ENCODE measurements around the gene RPL32. TPM values are rescaled to one million over a fixed set of nuclear protein-coding genes. Genes with fewer than 3 reads are reported as not detected.
A peak's percentile ranks its signal among the peaks of the same experiment; 100 is the strongest.
"Not testable (repeated sequence)": the region's sequence is repeated elsewhere in the genome, so short reads cannot be mapped to it uniquely, and the experiment has no call there.

Gene RPL32
- polyA plus RNA-seq, 3 donors: 1,974 to 2,375 (median 2,193) TPM

DNA sequence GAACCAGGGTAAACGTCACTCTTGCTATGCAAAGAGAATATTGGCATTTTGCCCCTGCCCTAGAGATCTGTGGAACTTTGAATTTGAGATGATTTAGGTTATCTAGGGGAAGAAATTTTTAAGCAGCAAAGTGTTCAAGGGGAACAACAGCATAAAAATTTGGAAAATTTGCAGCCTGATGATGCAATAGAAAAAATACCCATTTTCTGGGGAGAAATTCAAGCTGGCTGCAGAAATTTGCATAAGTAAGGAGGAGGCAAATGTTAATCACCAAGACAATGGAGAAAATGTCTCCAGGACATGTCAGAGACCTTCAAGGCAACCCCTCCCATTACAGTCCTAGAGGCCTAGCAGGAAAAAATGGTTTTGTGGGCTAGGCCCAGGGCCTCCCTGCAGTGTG, 4.4 kb upstream of the RPL32 start:
- DNase-seq (ENCODE audit: extremely low read depth in 1 of 11, low read depth in 9 of 11, low spot score in 4 of 11): no peak

DNA sequence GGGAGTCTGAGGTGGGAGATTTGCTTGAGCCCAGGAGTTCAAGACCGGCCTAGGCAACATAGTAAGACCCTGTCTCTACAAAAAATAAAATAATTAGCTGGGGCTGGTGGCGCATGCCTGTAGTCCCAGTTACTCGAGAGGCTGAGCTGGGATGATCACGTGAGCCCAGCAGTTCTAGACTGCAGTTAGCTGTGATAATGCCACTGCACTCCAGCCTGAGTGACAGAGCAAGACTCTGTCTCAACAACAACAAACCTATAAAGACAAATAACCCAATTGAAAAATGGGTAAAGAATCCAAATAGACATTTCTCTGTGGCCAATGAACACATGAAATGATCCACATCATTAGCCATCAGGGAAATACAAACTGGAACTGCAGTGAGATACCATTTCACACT, 1.1 kb upstream of the RPL32 start:
- no peak for DNase-seq (ENCODE audit: extremely low read depth in 1 of 11, low read depth in 9 of 11, low spot score in 4 of 11)

DNA sequence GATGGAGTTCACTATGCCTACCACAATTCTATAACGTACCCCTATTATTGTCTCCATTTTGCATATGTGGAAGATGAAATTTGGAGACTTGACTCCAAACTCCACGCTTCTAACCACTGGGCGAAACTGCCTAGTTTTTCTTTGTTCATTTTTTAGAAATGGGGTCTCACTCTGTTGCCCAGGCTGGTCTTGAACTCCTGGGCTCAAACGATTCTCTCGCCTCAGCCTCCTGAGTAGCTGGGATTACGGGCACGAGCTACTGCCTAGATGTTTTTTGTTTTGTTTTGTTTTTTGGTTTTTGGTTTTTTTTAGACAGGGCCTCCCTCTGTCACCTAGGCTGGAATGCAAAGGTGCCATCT, 584 bp upstream of the RPL32 start:
- DNase-seq (ENCODE audit: extremely low read depth in 1 of 11, low read depth in 9 of 11, low spot score in 4 of 11): no peak

DNA sequence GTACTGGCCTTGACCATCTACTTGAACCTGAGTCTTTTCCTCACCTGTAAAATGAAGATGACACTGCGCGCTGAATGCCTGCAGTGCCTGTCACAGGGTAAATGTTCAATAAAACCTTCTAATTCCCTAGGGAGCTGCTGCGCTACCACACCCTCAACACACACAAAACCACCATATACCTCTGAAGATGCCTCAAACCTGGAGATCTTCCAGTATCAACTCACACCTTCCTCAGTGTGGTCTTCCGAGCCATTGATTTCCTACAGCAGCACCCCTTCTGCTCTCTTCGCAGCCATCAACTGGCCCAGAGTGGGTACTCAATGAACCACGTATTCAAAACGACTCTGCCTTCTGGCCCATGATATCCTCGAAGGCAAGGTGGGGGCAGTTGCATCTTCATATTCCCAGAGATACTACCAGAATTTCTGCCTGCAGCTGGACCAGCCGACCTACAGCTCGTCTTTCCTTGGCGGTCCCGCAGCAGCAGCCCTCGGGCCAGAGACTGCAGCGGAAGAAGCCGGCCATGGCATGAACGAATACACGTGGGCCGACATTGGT, 695 bp downstream of the RPL32 start:
- peak in 2 of 11 donors; percentile 22 to 27 for DNase-seq (ENCODE audit: extremely low read depth in 1 of 11, low read depth in 9 of 11, low spot score in 4 of 11)

DNA sequence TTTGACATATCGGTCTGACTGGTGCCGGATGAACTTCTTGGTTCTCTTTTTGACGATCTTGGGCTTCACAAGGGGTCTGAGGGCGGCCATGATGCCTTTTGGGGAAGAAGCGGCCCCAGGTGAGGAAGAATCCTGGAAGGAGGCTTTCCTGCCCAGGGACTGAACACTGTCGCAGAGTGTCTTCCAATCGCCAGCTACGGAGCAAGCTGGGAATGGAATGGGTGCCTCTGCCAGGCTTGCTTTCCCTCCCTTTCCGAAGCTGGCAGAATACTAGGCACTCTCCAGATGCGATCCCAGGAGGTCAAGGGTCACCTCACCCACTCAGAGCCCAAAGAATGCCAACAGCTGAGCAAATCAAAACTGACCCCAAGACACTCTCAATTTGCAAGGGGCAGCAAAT, 1.2 kb downstream of the RPL32 start:
- not testable (repeated sequence) for DNase-seq (ENCODE audit: extremely low read depth in 1 of 11, low read depth in 9 of 11, low spot score in 4 of 11)

DNA sequence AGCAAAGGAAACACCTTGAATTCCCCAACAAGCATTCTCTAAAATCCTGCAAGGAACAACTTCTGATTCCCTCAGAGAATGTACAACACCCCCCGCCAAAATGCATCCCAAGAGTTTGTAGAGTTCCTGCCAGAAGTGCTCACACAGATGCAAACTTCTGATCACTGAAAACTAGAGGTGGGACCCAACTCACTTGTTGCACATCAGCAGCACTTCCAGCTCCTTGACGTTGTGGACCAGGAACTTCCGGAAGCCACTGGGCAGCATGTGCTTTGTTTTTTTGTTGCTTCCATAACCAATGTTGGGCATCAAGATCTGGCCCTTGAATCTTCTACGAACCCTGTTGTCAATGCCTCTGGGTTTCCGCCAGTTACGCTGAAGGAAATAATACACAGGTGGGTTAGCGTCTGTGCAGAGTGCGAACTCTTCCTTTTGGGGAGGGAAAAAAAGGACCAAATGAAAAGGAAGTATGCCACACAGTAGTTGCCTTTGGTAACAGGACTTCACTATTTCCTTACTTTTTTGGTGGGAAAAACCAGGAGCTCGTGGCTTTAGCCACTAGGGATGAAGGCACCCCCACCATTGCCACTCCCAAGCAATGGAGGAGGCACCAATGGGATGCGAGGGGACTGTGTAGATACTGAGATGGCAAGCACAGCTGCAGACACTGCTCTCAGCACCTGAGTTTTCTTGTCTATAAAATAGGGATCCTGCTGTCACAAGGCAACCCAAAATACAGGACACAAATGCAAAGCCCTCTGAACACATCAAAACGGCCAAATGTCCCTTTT, 2.0 kb downstream of the RPL32 start:
- no peak for DNase-seq (ENCODE audit: extremely low read depth in 1 of 11, low read depth in 9 of 11, low spot score in 4 of 11)

DNA sequence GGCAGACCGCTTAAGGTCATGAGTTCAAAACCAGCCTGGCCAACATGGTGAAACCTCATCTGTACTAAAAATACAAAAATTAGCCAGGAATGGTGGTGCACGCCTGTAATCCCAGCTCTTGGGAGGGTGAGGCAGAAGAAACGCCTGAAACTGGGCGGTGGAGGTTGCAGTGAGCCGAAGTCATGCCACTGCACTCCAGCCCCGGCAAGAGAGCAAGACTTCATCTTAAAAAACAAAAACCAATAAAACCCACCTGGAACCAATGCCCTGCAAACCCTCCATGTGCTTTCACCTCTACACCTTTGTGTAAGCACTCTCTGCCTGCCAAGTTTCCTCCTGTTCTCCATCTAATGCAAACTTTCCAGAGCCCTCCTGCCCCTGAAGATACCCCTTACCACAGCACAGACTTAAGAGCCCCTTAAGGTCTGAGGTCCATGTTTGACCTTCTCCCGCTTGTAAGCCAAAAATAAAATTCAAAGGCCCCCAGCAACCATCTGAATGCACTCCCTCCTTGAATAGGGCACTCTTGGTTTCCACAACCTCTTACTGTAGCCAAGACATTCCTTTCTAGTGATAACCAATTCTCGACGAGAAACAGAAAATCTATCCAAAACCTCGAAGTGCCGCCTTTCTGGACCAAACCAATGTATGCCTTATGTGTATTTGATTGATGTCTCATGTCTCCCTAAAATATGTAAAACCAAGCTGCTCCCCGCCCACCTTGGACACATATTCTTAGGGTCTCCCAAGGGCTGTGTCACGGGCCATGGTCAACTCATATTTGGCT, 3.0 kb downstream of the RPL32 start:
- DNase-seq (ENCODE audit: extremely low read depth in 1 of 11, low read depth in 9 of 11, low spot score in 4 of 11): no peak

DNA sequence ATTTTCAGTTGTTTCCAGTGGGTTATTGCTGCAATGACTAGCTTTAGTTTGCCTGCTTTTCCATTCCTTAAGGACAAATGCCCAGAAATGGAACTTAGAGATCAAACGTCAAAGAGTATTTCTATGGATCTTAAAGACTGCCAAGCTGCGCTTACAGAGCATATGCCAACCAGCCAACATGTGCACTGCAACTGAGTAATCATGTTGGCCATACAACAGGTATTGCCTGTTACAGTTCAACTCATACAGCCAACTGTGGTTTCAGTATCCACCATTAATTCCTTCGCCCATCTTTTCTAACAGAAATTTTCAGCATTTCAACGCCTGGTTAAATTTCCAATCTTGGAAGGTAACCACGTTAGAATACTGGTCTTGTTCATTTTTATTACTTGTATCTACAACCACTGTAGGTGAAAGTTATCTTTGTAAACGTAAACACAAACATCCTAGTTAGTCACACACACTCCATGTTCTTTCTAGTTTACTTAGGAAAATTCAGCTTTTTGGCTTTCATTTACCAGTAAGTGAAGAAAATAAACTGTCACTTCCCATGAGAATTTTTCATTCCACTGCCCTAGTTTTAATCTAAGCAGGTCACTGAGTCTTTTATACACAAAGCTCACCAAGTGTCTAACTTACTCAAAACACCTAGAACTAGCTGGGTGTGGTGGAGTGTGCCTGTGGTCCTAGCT, 3.9 kb downstream of the RPL32 start:
- no peak for DNase-seq (ENCODE audit: extremely low read depth in 1 of 11, low read depth in 9 of 11, low spot score in 4 of 11)

DNA sequence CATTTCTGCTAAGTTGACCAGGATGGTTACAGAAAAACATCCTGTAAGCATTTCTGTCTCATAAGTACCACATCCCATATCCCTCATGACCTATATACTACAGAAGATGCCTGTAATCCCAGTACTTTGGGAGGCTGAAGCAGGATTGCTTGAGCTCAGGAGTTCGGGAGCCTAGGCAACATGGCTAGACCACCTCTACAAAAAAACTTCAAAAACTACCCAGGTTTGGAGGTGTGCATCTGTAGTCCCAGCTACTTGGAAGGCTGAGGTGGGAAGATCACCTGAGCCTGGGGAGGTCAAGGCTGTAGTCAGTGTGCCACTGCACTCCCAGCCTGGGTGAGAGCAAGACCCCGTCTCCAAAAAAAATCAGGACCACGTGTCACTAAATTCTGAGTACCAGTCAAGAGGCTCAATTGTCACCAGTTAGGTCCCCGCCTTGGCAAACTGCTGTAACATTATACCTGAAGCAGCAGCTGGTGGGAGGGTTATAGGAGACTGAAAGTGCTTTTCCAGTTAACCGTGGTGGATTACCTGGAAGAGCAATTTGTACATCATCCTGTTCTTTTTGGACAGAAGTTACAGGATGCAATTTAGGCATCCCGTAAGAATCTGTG, 6.2 kb downstream of the RPL32 start:
- no peak for DNase-seq (ENCODE audit: extremely low read depth in 1 of 11, low read depth in 9 of 11, low spot score in 4 of 11)

DNA sequence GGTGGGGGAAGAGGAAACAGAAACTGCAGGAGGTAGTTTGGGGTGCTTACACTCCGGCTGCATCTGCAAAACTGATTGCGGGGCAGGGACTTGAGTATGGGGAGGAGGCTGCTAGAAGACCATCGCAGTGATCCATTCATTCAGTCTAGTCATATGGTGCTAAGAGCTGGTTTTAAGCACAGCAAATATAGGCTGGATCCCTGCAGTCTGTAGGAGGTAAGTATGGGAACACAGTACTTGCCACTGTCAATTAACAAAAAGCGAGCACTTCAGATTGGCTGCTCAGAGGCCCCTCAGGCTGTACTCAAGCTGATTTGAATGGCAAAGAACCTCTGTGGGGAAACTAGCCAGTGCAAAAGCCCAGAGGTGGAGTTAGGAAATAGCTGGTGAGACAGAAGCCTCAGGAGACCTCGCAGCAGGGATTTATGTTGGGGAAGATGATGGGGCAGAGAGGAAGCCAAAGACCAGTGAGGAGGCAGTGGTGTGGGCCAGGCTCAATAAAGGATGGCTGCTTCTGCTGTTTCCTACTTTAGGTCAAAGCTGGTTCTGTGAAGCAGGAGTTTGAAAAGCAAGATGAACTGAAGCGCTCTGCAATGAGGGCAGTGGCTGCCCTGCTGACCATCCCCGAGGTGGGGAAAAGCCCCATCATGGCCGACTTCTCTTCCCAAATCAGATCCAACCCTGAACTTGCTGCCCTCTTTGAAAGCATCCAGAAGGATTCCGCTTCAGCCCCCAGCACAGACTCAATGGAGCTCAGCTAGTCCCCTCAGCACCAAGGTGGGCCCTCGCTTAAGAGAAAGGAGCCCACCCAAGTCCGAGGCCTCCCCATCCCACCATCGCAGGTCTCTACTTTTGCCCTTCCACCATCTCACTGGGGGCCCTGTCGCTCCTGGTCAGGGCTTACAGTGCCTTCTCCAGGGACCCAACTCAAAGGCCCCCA, 7.9 kb downstream of the RPL32 start:
- no peak for DNase-seq (ENCODE audit: extremely low read depth in 1 of 11, low read depth in 9 of 11, low spot score in 4 of 11)

DNA sequence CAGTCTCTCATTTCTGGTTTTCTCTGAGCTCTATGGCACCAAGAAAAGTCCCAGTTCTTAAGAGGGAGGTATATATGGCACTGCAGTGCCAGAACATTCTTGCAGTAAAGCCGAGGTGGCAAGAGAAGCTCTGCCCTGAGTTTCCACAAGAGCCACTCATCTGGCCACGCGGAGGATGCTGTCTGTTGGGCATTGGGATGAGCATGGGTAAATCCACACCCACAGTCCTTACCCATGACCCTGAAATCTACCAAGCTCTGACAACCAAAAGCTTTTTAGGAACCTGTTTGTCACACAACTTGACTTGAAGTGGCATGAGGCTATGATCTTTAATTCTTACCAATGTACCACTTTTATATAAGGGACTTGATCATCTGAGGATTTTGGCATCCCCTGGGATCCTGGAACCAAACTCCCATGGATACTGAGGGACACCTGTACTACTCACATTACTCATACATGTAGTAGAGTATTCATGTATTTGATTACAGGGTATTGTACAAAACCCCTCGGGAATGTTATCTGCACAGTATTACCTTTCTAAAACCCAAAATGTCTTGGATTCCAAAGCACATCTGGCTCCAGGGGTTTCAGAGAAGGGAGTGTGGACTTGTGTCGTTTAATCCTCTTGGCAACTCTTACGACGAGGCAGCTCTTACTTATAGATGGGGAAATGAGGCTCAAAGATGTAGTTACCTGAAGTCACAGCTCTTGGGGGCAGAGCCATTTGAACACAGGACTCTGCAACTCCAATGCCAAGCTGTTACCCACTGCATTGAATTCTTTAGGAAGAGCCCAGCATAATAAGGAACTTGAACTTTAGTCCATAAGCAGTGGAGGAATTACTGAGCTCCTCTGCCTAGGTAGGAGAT, 8.8 kb downstream of the RPL32 start:
- no peak for DNase-seq (ENCODE audit: extremely low read depth in 1 of 11, low read depth in 9 of 11, low spot score in 4 of 11)

DNA sequence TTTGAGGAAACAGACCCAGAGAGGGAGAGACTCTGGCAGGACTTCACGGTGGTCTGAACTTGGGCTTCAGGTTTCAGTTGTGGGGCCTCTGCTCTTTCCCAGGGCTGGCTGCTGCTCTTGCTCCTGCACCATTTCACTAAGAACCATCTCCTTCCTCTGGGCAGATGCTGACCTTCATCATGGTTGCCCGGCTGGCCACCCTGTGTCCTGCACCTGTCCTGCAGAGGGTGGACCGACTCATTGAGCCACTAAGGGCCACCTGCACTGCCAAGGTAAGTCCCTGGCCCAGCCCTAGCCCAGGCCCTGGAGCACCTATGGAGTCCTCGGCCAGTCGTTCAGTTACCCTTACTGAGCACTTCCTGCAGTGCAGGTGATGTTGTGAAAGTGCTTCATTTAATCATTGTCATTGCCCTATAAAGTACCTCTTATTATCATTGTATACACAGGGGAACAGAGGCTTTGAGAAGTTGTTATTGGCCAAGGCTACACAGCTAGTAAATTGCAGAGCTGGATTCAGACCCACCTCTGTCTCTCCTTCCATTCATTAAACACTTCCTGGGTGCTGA, 10.0 kb downstream of the RPL32 start:
- no peak for DNase-seq (ENCODE audit: extremely low read depth in 1 of 11, low read depth in 9 of 11, low spot score in 4 of 11)

DNA sequence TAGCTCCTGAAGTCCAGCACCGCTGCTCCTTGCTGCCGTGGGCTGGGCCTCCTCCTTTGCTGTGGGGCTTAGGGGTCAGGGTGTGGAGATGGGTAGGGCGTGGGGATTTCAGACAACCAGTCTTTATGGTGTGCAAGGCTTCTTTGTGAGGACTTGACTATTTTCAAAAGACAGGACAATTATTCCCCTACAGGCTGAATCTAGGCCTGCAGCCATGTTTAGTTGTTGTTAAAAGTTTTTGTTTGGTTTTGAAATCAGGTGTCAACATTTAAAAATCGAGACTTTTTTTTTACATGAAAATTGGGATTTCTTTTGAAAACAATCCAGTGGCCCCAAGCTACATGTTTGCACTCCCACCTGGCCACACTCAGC, 10.6 kb downstream of the RPL32 start:
- DNase-seq (ENCODE audit: extremely low read depth in 1 of 11, low read depth in 9 of 11, low spot score in 4 of 11): no peak

DNA sequence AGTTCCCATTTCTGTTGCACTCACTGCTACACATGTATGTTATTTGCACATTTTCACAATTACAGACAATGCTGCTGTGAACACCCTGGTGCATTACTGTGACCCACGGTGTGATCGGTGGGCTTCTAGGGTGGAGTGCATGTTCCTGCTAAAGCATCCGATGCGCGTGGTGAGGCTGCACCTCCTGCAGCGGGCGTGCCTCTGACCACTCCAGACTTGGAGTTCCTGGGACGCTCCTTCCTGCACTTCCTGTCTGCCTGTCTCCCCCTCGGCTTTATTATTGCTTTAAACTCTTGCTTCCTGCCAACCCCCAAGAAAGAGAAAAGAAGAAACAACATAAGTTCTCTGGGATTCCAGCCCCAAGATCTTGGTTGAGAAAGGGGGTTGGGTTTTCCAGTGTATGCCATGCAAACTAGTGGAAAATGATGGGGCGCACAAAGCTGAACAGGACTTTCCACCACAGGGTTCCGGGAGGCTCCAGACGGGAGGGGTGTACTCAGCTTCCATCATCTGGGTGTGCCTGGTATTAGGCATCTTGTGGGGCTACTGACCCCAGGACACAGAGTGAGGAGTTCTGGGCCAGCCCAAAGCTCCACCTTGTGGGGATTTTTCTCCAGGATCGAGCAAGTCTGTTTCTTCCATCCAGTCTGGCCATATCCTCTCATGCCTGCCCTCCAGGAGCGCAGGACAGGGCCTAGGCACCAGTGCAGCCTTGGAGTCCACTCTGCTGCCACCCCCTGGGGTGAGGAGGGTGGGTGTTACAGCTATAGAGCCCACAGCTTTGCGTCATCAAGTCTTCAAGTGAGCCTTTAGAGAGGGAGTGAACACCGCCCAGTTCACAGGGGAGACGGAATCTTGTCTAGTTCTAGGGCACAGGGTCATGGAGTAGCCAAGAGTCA, 11.2 kb downstream of the RPL32 start:
- DNase-seq (ENCODE audit: extremely low read depth in 1 of 11, low read depth in 9 of 11, low spot score in 4 of 11): no peak

DNA sequence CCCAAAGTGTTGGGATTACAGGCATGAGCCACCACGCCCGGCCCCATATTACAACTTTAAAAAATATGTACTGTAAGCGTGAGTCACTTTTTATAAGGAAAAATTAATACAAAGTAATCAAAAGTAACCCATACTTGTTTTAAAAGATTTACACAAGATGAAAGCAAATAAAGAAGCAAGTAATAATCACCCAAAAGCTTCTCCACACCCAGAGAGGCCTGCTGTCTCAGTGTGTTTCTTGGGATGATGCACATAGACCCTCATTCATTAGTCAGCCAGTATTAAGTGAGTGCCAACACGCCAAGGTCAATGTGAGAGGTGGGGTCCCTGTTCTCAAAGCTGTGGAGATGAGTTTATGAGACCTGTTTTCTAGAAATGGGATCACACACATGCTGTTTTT, 12.0 kb downstream of the RPL32 start:
- DNase-seq (ENCODE audit: extremely low read depth in 1 of 11, low read depth in 9 of 11, low spot score in 4 of 11): no peak

DNA sequence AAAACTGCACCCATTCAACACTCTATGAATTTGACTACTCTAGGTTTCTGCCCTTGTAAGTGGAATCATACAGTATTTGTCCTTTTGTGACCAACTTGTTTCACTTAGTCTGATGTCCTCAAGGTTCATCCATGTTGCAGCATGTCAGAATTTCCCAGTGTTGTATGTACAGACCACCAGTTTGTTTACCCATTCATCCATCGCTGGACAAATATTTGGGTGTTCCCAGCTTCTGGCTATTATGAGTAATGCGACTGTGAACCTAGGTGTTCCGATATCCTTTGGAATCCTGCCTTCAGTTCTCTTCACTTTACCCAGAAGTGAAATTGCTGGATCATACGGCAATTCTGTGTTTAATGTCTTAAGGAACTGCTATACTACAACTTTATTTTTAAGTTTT, 12.6 kb downstream of the RPL32 start:
- no peak for DNase-seq (ENCODE audit: extremely low read depth in 1 of 11, low read depth in 9 of 11, low spot score in 4 of 11)

Measured in renal cortex interstitium (tissue), 11 donors.